Stomach (tissue), 4 donors: ENCODE results near the gene ZBTB46.

ENCODE experiments used
- POLR2A ChIP-seq, 4 donors: fragments of 450-650 bp; IDR thresholded peaks; one replicate each; pipeline ENCODE4 v1.6.1; 2016; ENCODE audit warnings: antibody characterized with exemption in 4 of 4, control low read depth in 2 of 4, mild to moderate bottlenecking in 1 of 4, moderate library complexity in 1 of 4
- TF ChIP-seq, protein P1 (sequence below), 7 experiments: fragments of 450-650 bp in 4 of 7; fragments of 200-600 bp in 3 of 7; sonication (generic) in 3 of 7; IDR thresholded peaks; one replicate each; pipeline ENCODE4 v1.5.1; 2016 to 2019; ENCODE audit warnings: antibody characterized with exemption in 7 of 7, control low read depth in 2 of 7, mild to moderate bottlenecking in 1 of 7

DNA sequence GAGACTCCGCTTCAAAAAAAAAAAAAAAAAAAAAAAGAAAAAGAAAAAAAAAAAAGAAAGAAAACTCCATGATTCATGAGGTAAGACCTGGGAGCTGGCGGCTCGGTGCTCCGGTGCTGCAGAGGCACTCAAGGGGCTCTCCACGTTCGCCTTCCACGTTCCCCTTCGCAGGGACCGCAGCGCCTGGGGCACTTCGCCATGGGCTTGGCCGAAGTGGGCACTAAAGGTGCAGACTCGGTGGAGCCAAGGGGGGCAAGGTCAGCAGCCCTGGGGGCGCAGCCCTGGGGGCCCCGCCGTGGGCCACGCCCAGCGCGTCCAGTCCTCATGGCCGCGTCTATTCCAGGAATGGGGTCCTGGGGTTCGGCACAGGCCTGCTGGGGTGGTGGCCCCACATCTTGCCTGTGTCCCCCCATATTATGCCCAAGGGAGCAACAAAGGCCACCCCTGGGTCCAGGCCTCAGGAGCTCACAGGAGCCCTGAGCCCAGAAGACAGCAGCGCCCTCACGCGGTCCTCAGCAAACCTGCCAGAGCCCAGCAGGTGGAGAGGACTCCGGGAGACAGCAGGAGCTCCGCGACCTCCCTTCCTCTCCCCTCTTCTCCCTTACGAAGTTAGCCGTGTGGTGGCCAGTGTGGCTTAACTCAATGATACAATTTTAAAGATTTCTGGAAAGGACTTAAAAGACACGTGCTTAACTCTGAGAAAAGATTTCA lies 21.9 kb downstream of the ZBTB46 start:
- TF ChIP-seq, protein P1, sequence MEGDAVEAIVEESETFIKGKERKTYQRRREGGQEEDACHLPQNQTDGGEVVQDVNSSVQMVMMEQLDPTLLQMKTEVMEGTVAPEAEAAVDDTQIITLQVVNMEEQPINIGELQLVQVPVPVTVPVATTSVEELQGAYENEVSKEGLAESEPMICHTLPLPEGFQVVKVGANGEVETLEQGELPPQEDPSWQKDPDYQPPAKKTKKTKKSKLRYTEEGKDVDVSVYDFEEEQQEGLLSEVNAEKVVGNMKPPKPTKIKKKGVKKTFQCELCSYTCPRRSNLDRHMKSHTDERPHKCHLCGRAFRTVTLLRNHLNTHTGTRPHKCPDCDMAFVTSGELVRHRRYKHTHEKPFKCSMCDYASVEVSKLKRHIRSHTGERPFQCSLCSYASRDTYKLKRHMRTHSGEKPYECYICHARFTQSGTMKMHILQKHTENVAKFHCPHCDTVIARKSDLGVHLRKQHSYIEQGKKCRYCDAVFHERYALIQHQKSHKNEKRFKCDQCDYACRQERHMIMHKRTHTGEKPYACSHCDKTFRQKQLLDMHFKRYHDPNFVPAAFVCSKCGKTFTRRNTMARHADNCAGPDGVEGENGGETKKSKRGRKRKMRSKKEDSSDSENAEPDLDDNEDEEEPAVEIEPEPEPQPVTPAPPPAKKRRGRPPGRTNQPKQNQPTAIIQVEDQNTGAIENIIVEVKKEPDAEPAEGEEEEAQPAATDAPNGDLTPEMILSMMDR (IDR thresholded peaks at IDR 0.05) = no peak
- no peak for TF ChIP-seq POLR2A (IDR thresholded peaks at IDR 0.05)
